MM.1S (cell line): ENCODE measurements around the gene CACNG7.

Experiments
- EZH2 ChIP-seq: fragments of 300-600 bp; sonication (generic); optimal IDR thresholded peaks from 2 replicates; pipeline ENCODE3; 2017; ENCODE audit warnings: low read depth, mild to moderate bottlenecking, antibody characterized with exemption, low read length, mixed read lengths
- TF ChIP-seq, protein P1 (sequence below): fragments of 300-600 bp; sonication (generic); IDR thresholded peaks from 2 replicates; pipeline ENCODE4 v1.5.1; 2016; ENCODE audit warnings: antibody characterized with exemption, low read length, mixed read lengths

DNA sequence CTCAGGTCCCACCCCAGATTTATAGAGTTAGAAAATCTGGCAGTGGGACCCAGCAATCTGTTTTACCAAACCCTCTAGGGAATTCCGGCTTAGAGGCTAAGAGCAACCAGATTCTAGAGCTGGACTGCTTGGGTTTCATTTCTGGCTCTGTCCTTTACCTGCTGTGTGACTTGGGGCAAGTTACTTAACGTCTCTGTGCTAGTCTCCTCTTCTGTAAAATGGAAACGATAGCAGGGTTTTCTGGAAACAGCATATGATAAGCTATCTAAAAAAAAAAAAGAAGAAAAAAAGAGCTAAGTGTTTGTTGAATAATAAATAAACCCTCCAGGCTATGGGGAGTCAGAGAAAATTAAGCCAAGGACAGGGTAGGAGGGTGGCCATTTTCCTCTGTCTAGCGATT lies 11.6 kb upstream of the CACNG7 start:
- TF ChIP-seq, protein P1, sequence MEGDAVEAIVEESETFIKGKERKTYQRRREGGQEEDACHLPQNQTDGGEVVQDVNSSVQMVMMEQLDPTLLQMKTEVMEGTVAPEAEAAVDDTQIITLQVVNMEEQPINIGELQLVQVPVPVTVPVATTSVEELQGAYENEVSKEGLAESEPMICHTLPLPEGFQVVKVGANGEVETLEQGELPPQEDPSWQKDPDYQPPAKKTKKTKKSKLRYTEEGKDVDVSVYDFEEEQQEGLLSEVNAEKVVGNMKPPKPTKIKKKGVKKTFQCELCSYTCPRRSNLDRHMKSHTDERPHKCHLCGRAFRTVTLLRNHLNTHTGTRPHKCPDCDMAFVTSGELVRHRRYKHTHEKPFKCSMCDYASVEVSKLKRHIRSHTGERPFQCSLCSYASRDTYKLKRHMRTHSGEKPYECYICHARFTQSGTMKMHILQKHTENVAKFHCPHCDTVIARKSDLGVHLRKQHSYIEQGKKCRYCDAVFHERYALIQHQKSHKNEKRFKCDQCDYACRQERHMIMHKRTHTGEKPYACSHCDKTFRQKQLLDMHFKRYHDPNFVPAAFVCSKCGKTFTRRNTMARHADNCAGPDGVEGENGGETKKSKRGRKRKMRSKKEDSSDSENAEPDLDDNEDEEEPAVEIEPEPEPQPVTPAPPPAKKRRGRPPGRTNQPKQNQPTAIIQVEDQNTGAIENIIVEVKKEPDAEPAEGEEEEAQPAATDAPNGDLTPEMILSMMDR = no peak
- TF ChIP-seq EZH2 = no peak
